DMS53 treated with DMSO at 0.1 percent for 48 hours (cell line): ENCODE measurements around the gene CLDND2.
"Not testable (repeated sequence)": the region's sequence is repeated elsewhere in the genome, so short reads cannot be mapped to it uniquely, and the experiment has no call there.

Experiments
- DNase-seq: peaks from one replicate; lab custom pipeline; 2025; ENCODE audit not compliant: unreplicated experiment; lab: John Stamatoyannopoulos, UW

Gene CLDND2, protein sequence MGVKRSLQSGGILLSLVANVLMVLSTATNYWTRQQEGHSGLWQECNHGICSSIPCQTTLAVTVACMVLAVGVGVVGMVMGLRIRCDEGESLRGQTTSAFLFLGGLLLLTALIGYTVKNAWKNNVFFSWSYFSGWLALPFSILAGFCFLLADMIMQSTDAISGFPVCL

DNA sequence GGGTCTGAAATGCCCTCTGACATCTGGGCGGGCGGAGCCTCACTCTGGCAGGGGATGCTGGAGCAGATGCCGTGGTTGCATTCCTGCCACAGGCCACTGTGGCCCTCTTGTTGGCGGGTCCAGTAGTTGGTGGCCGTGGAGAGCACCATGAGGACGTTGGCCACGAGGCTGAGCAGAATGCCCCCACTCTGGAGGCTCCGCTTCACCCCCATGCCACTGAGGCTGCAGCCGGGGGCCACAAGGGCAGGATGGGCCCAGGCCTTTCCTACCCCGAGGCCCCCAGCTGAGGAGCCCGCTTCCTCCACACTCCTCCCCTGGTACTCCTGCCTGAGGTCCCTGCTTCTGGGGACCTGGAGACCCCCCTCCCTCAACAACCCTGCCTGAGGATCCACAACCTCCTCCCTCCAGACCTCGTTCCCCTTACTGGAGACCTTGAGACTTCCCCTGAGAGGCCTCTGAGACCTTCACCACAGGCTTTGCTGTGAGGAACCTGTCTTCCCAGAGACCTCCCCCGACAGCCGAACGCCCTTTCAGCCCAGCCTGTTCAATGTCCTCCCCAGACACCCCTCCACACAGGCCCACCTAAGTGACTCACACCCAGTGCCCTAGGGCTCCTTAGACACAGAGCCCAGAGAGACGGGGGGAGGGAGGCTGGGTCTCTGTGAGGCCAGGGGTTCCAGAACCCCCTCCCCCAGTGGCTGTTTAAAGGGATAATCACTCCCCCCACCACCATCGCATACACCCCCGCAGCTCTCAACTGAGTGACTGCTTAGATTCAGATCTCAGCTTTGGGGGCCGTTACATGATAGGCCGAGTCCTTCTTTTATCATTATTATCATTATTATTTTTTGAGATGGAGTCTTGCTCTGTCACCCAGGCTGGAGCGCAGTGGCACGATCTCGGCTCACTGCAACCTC, at the start of gene CLDND2:
CLDND2 (minus strand) TSS at position 638 of the 917 bp plus-strand sequence; CDS start at position 212, 426 bp downstream.
- no peak for DNase-seq

- no peak for DNase-seq
These were observed 49.0 kb upstream of the CLDND2 start for GRCh38 chr19:51417810-51418157.

GRCh38 chr19:51417107-51417809, 48.5 kb upstream of the CLDND2 start, which contains the start of gene SIGLEC10:
SIGLEC10 (minus strand) TSS chr19:51417642; CDS start chr19:51417581, 61 bp downstream.
- no peak for DNase-seq

- DNase-seq, result not testable (repeated sequence)
These were observed 47.6 kb upstream of the CLDND2 start for GRCh38 chr19:51416422-51416821.

DNA sequence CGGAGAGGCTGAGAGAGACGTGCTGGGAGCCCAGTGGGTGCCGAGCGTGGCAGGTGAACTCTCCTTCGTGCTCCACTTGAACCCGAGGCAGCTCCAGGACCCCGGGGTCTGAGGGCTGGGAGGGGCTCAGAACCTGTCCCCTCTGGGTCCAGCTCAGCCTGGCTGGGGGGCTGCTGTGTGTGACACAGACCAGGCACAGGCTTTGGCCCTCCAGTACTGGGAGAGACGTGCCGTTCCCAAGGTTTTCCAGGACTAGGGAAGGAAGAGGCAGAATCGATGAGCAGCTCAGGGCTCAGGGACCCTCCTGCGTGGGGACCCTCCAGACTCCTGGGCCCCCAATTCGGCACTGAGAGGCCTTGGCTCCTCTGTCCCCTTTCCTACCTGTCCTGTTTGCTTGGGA, 46.4 kb upstream of the CLDND2 start:
- DNase-seq, result no peak

DNA sequence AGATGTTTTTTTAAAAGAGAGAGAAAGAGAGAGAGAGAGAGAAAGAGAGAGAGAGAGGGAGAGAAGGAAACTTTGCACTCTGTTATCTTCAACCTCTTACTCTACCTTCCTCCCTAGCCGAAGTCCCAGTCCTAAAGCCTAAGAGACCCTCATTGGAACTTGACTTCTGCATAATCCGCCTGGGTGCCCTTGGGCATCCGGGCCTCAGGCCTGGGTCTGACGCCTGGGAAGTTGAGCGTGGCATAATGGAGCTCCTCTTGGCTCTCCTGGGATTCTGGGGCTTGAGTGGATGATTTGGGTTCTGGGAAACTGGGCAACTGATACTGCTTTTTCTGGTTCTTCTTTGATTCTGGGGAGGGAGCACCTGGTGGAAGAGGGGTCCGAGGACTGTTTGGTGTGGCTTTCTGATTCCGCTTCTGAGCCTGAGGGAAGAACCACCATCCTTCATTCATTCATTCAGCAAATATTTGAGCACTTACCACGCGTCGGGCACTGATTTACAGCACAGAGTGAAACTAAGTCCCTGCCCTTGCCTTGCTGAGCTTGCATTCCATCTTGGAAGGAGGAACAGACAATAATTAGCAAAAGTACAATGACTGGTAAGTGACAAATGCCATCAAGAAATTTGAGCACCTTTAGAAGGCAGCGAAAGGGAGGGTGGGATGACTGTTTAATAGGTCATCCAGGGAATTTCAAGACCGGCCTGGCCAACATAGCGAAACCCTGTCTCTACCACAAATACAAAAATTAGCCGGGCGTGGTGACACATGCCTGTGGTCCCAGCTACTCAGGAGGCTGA, 42.3 kb upstream of the CLDND2 start:
- DNase-seq, result no peak

DNA sequence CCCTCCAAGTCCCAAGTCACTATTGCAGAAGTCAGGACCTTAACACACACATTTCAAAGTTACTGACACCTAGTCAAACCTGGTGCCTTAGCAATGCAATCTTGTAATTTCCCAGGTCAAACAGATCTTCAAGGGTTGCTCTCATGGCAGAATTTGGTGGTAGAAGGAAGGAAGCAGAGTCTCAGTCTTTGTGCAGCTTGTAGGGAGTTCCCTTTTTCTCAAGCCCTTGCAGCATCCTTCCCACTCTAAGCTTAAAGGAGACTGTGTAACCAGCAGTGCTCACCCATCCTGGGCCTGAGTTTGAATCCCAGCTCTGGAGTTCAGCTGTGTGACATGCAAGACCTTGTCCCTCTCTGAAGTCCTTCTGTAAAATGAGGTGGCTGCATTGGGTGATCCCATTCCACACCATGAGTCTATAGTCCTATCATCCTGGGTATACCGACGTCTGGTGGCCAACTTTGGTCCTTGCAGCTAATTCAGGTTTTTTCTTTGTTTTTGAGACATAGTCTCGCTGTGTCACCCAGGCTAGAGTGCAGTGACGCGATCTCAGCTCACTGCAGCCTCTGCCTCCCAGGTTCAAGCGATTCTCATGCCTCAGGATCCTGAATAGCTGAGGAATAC, 38.8 kb upstream of the CLDND2 start:
- DNase-seq, result no peak

- DNase-seq, result no peak
These were observed 33.3 kb upstream of the CLDND2 start for GRCh38 chr19:51402117-51402516.

DNA sequence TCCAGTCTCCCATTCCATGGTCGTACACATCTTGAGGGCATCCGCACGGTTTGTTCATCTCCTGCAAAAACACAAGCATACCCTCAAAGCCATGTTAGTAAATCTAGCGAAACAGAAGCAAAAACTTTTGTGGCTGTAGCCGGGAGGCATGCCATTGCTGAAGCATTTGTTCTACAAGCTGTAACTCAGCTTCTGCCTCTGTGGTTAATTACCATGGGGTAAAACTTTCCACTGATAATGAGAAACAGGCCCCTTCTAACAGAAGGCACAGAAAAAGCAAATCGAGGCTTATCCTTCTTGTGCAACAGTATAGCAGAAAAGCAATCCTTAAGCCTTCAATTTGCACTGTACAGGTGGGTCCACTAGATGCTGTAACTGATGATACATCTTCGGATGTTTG, 31.1 kb upstream of the CLDND2 start:
- DNase-seq, result not testable (repeated sequence)

DNA sequence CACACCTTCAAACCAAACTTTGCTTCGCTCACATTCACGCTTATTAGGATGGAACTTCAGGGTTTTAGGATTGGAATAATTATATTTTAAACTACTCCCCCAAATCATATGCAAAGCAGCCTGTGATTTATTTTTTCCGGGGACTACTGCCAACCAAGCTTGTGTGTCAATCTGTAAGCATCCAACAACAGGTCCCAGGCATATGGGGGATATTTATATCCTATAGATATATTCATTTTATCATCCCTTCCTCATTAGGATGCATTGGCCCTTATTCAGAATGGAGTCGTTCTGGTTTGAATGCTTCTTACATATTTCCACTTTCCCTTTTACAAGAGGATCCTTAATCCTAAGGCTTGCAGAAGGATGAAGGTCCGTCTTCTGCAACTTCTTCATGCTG, 30.4 kb upstream of the CLDND2 start:
- DNase-seq, result no peak

- no peak for DNase-seq
These were observed 29.4 kb upstream of the CLDND2 start for GRCh38 chr19:51398096-51398704.

DNA sequence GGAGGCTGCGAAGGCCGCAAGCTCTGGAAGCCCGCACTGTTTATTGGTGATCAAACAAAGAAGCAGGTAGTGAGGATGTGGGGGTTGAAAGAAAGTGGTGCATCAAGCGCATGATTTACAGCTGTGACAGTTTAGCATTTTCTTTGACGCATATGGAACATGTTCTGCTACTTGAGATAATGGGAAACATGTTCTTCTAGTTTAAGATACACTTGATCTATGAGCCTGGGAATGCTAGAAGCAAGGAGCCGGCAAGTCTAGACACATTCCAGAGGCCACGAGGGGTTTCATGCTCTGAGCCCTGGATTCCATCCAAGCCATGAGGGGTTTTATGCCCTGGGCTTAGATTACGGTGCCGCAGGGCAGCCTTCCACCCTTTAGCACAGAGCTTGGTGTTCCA, 28.6 kb upstream of the CLDND2 start:
- DNase-seq, result not testable (repeated sequence)

DNA sequence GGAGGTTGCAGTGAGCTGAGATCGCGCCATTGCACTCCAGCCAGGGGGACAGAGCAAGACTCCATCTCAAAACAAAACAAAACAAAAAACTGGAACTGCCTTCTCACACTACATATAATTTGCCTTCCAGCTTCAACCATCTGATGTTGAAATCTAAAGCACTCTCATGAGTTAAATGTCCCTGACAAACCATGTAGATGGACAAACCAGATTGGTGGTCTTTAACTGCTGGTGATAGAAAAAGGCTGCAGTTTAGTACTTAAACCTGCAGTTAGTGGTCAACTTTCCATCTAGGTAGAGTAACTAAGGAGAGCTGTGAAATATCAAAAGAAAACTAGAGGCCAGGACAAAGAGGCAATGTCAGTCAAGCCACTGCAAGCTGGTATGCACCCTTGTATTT, 27.4 kb upstream of the CLDND2 start:
- DNase-seq, result no peak

DNA sequence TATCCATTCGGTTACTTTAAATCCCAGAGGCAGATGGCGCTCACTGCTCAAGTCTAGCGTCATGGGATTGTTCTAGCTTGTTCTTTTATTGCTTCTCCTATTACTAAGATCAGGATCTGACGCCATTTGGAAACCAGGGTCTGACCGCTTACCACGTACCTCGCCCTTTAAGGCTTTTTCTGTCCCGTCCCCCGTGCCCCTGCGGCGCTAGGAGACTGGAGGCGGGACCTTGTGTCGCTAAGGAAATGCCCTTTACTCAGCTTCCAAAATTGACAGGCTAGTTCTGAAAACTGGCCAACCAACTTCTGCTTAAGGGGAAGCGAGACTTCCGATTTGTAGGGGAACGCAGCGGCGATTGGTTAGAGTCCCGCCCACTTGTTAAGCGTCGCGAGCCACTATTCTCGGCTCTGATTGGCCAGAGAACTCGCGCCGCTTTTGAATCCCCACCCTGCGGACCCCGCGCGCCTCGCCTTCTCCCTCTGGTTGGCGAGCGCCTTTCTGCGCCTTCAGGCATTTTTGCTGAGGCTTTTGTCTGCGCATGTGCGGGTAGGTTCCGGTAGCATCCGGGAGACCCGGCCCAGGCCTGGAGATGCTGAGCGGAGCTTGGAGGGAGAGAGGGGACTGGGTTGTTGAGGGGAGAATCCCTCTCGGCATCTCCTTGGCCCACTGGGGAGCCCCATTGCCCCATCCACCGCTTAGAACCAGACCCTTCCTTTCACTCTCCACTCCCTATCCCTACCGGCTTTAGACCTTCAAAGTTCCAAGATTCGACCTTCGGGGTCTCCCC, 25.4 kb upstream of the CLDND2 start:
- DNase-seq, result no peak

- no peak for DNase-seq
These were observed 23.9 kb upstream of the CLDND2 start for GRCh38 chr19:51392701-51393100.

DNA sequence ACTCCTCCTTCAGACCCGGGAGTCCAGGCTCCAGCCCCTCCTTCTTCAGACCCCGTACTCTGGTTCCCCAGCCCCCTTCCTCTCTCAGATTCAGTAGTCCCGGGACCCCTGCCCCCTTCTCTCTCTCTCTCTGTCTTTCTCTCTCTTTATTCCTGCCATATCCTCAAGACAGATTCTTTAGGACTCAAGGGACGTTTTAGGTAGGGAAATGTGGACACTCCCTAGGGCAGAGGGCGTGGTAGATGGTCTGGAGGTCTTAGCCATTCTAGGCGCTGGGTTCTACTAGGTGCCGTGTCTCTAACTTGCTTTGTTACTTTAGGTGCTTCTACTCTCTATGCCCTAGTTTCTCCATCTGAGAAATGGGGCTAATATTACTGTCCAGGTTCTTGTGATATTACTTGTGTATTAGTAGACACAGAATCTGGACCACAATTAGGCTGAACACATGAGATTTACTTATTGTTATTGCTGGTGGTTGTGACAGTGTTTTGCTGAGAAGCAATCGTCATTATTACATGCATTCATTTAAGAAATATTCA, 22.3 kb upstream of the CLDND2 start:
- no peak for DNase-seq

DNA sequence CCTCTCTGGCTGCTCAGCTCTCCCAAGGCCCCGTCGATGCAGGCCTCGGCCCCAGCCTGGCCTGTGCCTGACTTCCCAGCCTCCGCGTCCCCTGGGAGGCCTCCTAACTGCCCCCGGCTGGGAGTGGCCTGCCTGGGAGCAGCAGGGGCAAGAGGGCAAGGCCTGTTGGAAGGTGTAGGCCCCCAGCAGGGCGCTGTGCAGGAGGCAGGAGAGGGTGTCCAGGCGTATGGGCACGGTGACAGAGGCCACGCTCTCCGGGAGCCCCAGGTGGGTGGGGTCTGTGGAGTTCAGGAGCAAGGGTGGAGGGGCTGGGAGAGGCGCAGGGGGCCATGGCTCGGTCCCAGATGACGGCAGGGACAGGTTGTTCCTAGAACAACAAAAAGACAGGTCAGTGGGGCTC, 20.3 kb upstream of the CLDND2 start:
- DNase-seq, result no peak

GRCh38 chr19:51387924-51388389, 19.2 kb upstream of the CLDND2 start, which contains the start of gene LIM2:
LIM2 (minus strand) TSS chr19:51387974; CDS start chr19:51387443, 531 bp downstream.
- DNase-seq, result no peak
